H9 (cell line): Measurements from ENCODE around the gene NANOG. TPM values are rescaled to one million over a fixed set of nuclear protein-coding genes. Genes with fewer than 3 reads are reported as not detected.

Source experiments
- DNase-seq: peaks from one replicate; pipeline ENCODE4 v3.0.0-alpha.2; 2017
- H2AFZ ChIP-seq: one replicate; pipeline ENCODE4 v1.6.1; 2013; ENCODE audit warnings: mild to moderate bottlenecking, low read length, control low read depth, moderate library complexity
- H2AK5ac ChIP-seq: 2 replicates; pipeline ENCODE4 v1.6.1; 2013; ENCODE audit warnings: low read length, control low read depth, mixed read lengths; ENCODE audit not compliant: insufficient read length
- H2BK120ac ChIP-seq: one replicate; pipeline ENCODE4 v1.6.1; 2013; ENCODE audit warnings: low read depth, mild to moderate bottlenecking, low read length, control low read depth, inconsistent platforms; ENCODE audit not compliant: poor library complexity, severe bottlenecking
- H2BK12ac ChIP-seq: 2 replicates; pipeline ENCODE4 v1.6.1; 2013; ENCODE audit warnings: low read length, control low read depth, mixed read lengths, low read depth; ENCODE audit not compliant: insufficient read length
- H2BK15ac ChIP-seq: 2 replicates; pipeline ENCODE4 v1.6.1; 2013; ENCODE audit warnings: low read depth, low read length, control low read depth
- H2BK20ac ChIP-seq: one replicate; pipeline ENCODE4 v1.6.1; 2013; ENCODE audit warnings: low read depth, mild to moderate bottlenecking, low read length, control low read depth, inconsistent platforms; ENCODE audit not compliant: poor library complexity, severe bottlenecking
- H2BK5ac ChIP-seq: 2 replicates; pipeline ENCODE4 v1.6.1; 2013; ENCODE audit warnings: low read length, control low read depth, mixed read lengths; ENCODE audit not compliant: insufficient read length
- H3K14ac ChIP-seq: 2 replicates; pipeline ENCODE4 v1.6.1; 2013; ENCODE audit warnings: low read length, control low read depth; ENCODE audit not compliant: insufficient read depth
- H3K18ac ChIP-seq: 2 replicates; pipeline ENCODE4 v1.6.1; 2013; ENCODE audit warnings: low read depth, mild to moderate bottlenecking, mixed read lengths, low read length, control low read depth; ENCODE audit not compliant: insufficient read length
- H3K23ac ChIP-seq: 2 replicates; pipeline ENCODE4 v1.6.1; 2013; ENCODE audit warnings: low read length, control low read depth, mixed read lengths, low read depth; ENCODE audit not compliant: insufficient read length
- H3K23me2 ChIP-seq: 2 replicates; pipeline ENCODE4 v1.6.1; 2013; ENCODE audit warnings: low read depth, mild to moderate bottlenecking, mixed read lengths, low read length, control low read depth; ENCODE audit not compliant: insufficient read length, poor library complexity, severe bottlenecking
- H3K27ac ChIP-seq: 2 replicates; pipeline ENCODE4 v1.5.1; 2013; ENCODE audit warnings: low read length, control low read depth, mixed read lengths, low read depth; ENCODE audit not compliant: insufficient read length
- H3K27me3 ChIP-seq: 2 replicates; pipeline ENCODE4 v1.6.1; 2013; ENCODE audit warnings: low read length, control low read depth, inconsistent platforms; ENCODE audit not compliant: insufficient read depth
- H3K4ac ChIP-seq: 2 replicates; pipeline ENCODE4 v1.6.1; 2013; ENCODE audit warnings: low read depth, mild to moderate bottlenecking, control low read depth, inconsistent platforms, low read length, moderate library complexity
- H3K4me1 ChIP-seq: 2 replicates; pipeline ENCODE4 v1.6.1; 2013; ENCODE audit warnings: low read length, control low read depth, inconsistent platforms; ENCODE audit not compliant: insufficient read depth
- H3K4me2 ChIP-seq: 2 replicates; pipeline ENCODE4 v1.6.1; 2013; ENCODE audit warnings: low read length, control low read depth, mixed read lengths; ENCODE audit not compliant: insufficient read length, insufficient read depth
- H3K56ac ChIP-seq: 2 replicates; pipeline ENCODE4 v1.6.1; 2013; ENCODE audit warnings: low read depth, mild to moderate bottlenecking, mixed read lengths, low read length, control low read depth; ENCODE audit not compliant: insufficient read length
- H3K79me1 ChIP-seq: 2 replicates; pipeline ENCODE4 v1.6.1; 2013; ENCODE audit warnings: low read depth, mild to moderate bottlenecking, moderate library complexity, low read length, control low read depth, inconsistent platforms; ENCODE audit not compliant: insufficient read depth, poor library complexity, severe bottlenecking
- H3K79me2 ChIP-seq: 2 replicates; pipeline ENCODE4 v1.6.1; 2013; ENCODE audit warnings: low read length, control low read depth, inconsistent platforms; ENCODE audit not compliant: insufficient read depth
- H3K9ac ChIP-seq: 2 replicates; pipeline ENCODE4 v1.6.1; 2013; ENCODE audit warnings: low read length, control low read depth, mixed read lengths; ENCODE audit not compliant: insufficient read length; ENCODE audit errors: extremely low read depth
- H3K9me3 ChIP-seq: one replicate; pipeline ENCODE4 v1.6.1; 2013; ENCODE audit warnings: low read depth, low read length, inconsistent platforms; ENCODE audit not compliant: control insufficient read depth
- H3T11ph ChIP-seq: one replicate; pipeline ENCODE4 v1.6.1; 2013; ENCODE audit warnings: mild to moderate bottlenecking, low read length, control low read depth, inconsistent platforms
- H4K20me1 ChIP-seq: one replicate; pipeline ENCODE4 v1.6.1; 2013; ENCODE audit not compliant: control insufficient read depth, insufficient read length, insufficient read depth
- H4K5ac ChIP-seq: 2 replicates; pipeline ENCODE4 v1.6.1; 2013; ENCODE audit warnings: low read depth, mild to moderate bottlenecking, mixed read lengths, low read length, control low read depth; ENCODE audit not compliant: insufficient read length
- H4K8ac ChIP-seq: replicated peaks from 2 replicates; pipeline ENCODE4 v1.6.1; 2013; ENCODE audit warnings: low read length, control low read depth, mixed read lengths, low read depth; ENCODE audit not compliant: insufficient read length
- H4K91ac ChIP-seq: 2 replicates; pipeline ENCODE4 v1.6.1; 2013; ENCODE audit warnings: low read depth, mild to moderate bottlenecking, moderate library complexity, mixed read lengths, low read length, control low read depth; ENCODE audit not compliant: insufficient read length
- H3K27ac Mint-ChIP-seq, 3 experiments: 2 replicates in 2 of 3; 3 replicates in 1 of 3; pipeline ENCODE4 v1.8.0; 2020 to 2021; ENCODE audit warnings: mixed read lengths in 3 of 3, mild to moderate bottlenecking in 1 of 3, moderate library complexity in 1 of 3
- H3K27me3 Mint-ChIP-seq: 2 replicates; pipeline ENCODE4 v1.8.0; 2021; ENCODE audit warnings: low read depth, mild to moderate bottlenecking, moderate library complexity, mixed read lengths
- H3K36me3 Mint-ChIP-seq, 3 experiments: 2 replicates in 2 of 3; 3 replicates in 1 of 3; pipeline ENCODE4 v1.8.0; 2020 to 2021; ENCODE audit warnings: low read depth in 3 of 3, mixed read lengths in 3 of 3; ENCODE audit not compliant: insufficient read depth in 1 of 3
- H3K4me1 Mint-ChIP-seq, 2 experiments: 2 replicates each; pipeline ENCODE4 v1.8.0; 2020; ENCODE audit warnings: mixed read lengths in 2 of 2
- H3K4me3 Mint-ChIP-seq, 2 experiments: 2 replicates in 1 of 2; 3 replicates in 1 of 2; pipeline ENCODE4 v1.8.0; 2020 to 2021; ENCODE audit warnings: mild to moderate bottlenecking in 2 of 2, mixed read lengths in 2 of 2, moderate library complexity in 1 of 2
- H3K9me3 Mint-ChIP-seq, 2 experiments: 2 replicates in 1 of 2; 3 replicates in 1 of 2; pipeline ENCODE4 v1.8.0; 2020; ENCODE audit warnings: mild to moderate bottlenecking in 2 of 2, mixed read lengths in 2 of 2, moderate library complexity in 1 of 2
- WGBS: extraction: QIAGEN DNeasy Blood & Tissue Kit; methylation state at CpG from one replicate; pipeline ENCODE4 v1.1.7; 2013; ENCODE audit warnings: missing lambda C conversion rate, low lambda C conversion rate, mixed read lengths; ENCODE audit not compliant: insufficient read length; ENCODE audit errors: extremely low coverage; 5-methylcytosine and 5-hydroxymethylcytosine counted together
- total RNA-seq: library from RNA; stranded (reverse); gene quantifications from 2 replicates; pipeline ENCODE4 v1.2.1, GENCODE V29; 2021
- TF ChIP-seq, protein P1 (sequence below): fragments of 200-600 bp; sonication (generic); conservative IDR thresholded peaks from 3 replicates; pipeline ENCODE4 v1.8.0; 2021; ENCODE audit warnings: antibody characterized with exemption, mild to moderate bottlenecking

Gene NANOG
- total RNA-seq, 1 experiment from 2014 or later: 199 TPM

GRCh38 chr12:7749442-7749841, 39.8 kb upstream of the NANOG start:
- Mint-ChIP-seq H3K4me3 (no peak overlapping the region), H3K27ac (peak overlapping the region in 1 of 3 experiments; percentile 13; a peak in 2 of 7 replicates), H3K4me1 (peaks cover 13 to 15% of the 10 kb centered on the region in 2 experiments; a peak in 2 of 4 replicates), H3K27me3 (no peaks in the 10 kb centered on the region), H3K9me3 (peaks cover 9 to 16% of the 10 kb centered on the region in 2 experiments; a peak in 4 of 5 replicates), H3K36me3 (peaks cover 0 to 9% (median 6%) of the 10 kb centered on the region in 3 experiments; a peak in 5 of 7 replicates)
- no peak for DNase-seq
- Histone ChIP-seq H3K9ac (no peak overlapping the region), H2AK5ac (no peak overlapping the region), H4K8ac (no peak overlapping the region), H2BK12ac (no peak overlapping the region), H3K4me2 (no peak overlapping the region), H2BK15ac (no peak overlapping the region), H3K18ac (no peak overlapping the region), H3K4me1 (no peaks in the 10 kb centered on the region), H4K20me1 (no peaks in the 10 kb centered on the region), H3K56ac (no peak overlapping the region), H3K4ac (no peak overlapping the region), H3K27me3 (no peaks in the 10 kb centered on the region), H3K23me2 (no peaks in the 10 kb centered on the region), H3K79me2 (no peaks in the 10 kb centered on the region), H3K79me1 (no peaks in the 10 kb centered on the region), H2AFZ (no peak overlapping the region), H3K23ac (no peak overlapping the region), H4K5ac (no peak overlapping the region), H3K27ac (no peak overlapping the region), H3K14ac (no peak overlapping the region), H4K91ac (no peak overlapping the region), H2BK120ac (no peak overlapping the region), H3K9me3 (no peaks in the 10 kb centered on the region), H3T11ph (no peak overlapping the region), H2BK5ac (no peak overlapping the region), H2BK20ac (no peak overlapping the region)
- TF ChIP-seq, protein P1, sequence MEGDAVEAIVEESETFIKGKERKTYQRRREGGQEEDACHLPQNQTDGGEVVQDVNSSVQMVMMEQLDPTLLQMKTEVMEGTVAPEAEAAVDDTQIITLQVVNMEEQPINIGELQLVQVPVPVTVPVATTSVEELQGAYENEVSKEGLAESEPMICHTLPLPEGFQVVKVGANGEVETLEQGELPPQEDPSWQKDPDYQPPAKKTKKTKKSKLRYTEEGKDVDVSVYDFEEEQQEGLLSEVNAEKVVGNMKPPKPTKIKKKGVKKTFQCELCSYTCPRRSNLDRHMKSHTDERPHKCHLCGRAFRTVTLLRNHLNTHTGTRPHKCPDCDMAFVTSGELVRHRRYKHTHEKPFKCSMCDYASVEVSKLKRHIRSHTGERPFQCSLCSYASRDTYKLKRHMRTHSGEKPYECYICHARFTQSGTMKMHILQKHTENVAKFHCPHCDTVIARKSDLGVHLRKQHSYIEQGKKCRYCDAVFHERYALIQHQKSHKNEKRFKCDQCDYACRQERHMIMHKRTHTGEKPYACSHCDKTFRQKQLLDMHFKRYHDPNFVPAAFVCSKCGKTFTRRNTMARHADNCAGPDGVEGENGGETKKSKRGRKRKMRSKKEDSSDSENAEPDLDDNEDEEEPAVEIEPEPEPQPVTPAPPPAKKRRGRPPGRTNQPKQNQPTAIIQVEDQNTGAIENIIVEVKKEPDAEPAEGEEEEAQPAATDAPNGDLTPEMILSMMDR: no peak
- no CpG with 5 or more reads among the region's 8 CpGs for WGBS
